HG03571 (cell line): ENCODE data around the gene GET4.
"Not testable (repeated sequence)": the region's sequence is repeated elsewhere in the genome, so short reads cannot be mapped to it uniquely, and the experiment has no call there.

Source experiments
- ATAC-seq: cut with Tn5 transposase; IDR thresholded peaks from one replicate; pipeline ENCODE4 v1.9.1; 2021; ENCODE audit not compliant: unreplicated experiment

The GET4 gene

DNA sequence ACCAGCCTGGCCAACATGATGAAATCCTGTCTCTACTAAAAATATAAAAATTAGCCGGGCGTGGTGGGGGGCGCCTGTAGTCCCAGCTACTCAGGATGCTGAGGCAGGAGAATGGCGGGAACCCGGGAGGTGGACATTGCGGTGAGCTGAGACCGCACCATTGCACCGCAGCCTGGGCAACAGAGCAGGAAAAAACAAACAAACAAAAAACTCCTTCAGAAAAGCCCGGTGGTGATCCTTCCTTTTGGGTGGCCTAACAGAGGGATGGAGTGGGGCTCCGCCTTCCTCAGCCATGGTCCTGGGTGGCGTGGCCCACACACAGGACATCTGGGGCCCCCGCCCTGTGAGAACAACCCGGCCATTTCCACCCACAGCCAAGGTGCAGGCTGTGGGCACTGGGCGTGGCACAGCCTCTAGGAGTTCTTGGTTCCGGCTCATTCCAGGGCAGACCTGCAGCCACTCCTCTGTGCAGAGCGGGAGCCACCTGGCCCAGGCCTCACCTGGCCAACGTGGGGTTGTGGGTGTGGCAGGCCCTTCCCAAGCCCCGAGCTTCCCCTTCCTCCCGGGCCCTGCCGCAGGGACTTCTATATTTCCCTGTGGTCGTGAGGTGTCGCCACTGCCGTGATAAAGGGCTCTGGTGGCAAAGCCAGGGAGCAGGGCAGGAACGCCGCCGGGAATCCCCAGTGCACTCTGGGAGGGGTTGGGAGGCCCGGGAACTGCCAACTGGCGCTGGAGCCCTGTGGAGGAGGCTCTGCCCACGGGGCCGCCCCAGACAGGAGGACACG is 37.6 kb downstream of the GET4 start:
- ATAC-seq, result no peak

DNA sequence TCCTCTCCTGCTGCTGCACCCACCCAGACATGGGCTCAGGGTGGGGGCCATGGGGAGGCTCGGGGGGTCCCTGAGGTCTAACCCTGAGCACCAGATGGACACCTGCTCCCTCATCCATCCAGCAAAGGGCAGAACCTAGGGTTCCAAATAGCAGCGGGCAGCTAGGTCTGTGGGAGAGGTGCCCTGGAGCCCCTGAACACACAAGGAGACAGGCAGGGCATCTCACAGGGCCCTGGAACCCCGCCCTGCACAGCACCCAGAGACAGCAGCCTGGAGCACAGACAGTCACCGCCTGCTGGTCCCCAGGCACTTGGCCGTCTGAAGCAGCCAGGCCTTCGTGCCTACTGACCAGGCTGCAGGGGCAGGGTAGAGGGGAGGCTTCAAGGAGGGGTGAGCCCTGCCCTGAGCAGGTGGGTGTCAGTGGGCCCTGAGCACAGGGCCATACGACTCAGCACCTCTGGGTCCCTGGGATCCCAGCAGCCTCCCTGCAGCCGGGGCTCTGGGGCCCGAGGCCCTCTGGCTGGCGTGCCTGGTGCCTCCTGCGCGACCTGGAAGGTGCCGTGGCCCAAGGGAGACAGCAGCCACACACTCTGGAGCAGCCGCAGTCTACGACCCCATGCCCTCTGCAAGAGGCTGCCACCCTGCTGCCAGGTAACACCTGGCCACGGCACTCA is 38.3 kb downstream of the GET4 start:
- ATAC-seq, result no peak

GRCh38 chr7:915291-916218 is 39.2 kb downstream of the GET4 start:
- no peak for ATAC-seq

- ATAC-seq, result no peak
These were observed 40.1 kb downstream of the GET4 start for GRCh38 chr7:916291-916941.

- no peak for ATAC-seq
These were observed 41.1 kb downstream of the GET4 start for GRCh38 chr7:917255-918117.

- no peak for ATAC-seq
These were observed 41.7 kb downstream of the GET4 start for GRCh38 chr7:918118-918425.

DNA sequence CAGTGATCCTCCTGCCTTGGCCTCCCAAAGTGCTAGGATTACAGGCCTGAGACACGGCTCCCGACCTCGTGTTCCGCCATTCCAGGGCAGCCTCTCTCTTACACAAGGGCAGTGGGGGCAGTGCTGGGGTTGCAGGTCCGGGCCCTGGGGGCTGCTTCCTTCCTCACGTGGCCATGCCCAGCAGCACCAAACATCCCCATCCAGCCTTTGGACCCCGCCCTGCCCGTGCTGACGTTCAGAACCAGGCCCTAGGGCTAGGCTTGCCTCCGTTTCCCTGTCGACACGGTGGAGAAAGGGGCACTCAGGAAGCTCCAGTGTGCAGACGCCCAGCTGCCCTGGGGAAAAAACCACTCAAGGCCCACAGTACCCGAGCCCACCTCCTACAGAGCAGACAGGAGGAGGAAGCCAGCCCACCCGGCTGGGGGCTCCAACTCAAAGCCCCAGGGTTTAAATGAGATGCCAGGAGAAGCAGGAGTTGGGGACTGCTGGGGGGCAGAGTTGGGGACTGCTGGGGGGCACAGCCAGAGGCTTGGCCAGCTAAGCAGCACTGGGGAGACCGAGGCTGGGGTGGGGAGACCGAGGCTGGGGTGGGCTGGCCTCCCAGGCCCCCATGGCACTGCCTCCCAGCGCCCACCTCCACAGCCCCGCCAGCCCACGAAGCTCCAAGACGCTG is 42.2 kb downstream of the GET4 start:
- no peak for ATAC-seq

DNA sequence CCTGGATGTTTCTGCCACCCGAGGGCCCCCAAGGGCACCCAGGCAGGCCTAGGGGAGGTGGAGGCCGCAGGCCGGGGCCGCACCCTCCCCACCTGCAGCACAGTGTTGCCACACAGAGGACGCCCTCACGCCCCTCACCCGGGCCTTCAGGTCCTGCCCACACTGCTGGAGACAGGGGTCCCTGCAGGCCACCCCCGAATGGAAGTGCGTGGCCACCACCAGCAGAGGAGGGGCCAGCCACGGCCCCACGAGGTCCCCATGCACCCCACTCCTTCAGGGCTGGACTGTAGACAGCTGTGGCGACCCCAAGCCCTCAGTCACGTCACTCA is 42.7 kb downstream of the GET4 start:
- ATAC-seq, result no peak

- ATAC-seq, result no peak
These were observed 43.6 kb downstream of the GET4 start for GRCh38 chr7:919924-920341.

DNA sequence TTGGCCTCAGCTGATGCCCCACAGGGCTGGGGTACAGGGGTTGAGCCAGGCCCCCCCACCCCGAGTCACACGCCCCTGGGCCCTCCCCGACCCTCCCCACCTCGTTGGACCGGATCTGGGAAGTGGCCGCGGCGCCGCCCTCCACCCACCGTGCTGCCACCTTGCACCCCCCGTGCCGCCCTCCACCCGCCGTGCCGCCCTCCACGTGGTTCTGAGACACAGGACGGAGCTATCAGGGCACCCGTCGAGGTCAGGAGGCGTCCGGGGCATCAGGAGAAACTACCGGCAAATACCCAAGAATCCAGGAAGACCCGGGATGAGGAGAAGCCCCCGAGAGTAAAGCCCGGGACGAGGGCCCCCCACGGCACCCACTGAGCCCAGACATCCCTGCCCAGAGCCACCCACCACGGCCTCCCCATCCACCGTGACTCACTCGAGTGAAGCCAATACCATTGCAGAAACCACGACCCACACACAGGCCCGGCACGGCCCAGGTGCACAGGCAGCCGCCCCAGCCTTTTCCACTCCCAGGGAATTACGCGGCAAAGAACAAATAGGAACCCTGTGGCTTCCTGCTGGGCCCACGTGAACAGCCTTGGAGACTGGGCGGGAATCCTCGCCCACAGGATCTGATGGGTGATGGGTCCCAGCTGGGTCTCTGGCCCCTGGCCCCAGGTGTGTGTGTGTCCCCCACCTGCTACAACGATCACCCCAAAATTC is 44.2 kb downstream of the GET4 start:
- ATAC-seq, result no peak

DNA sequence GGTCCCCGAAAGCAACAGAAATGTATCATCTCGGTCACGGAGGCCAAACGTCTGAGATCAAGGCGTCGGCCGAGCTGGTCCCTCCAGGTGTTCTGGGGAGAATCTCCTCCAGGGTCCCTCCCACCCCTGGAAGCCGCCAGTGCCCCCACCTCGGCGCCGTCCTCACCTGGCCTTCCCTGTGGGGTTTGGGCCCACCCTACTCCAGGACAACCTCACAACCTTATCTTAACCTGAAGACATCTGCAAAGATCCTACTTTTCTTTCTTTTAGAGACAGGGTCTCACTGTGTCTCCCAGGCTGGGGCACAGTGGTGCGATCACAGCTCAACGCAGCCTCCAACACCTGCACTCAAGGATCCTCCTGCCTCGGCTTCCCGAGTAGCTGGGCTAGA is 44.7 kb downstream of the GET4 start:
- ATAC-seq, result no peak

GRCh38 chr7:921581-922333 is 45.4 kb downstream of the GET4 start:
- no peak for ATAC-seq

GRCh38 chr7:922334-923107 is 46.2 kb downstream of the GET4 start:
- ATAC-seq, result no peak

DNA sequence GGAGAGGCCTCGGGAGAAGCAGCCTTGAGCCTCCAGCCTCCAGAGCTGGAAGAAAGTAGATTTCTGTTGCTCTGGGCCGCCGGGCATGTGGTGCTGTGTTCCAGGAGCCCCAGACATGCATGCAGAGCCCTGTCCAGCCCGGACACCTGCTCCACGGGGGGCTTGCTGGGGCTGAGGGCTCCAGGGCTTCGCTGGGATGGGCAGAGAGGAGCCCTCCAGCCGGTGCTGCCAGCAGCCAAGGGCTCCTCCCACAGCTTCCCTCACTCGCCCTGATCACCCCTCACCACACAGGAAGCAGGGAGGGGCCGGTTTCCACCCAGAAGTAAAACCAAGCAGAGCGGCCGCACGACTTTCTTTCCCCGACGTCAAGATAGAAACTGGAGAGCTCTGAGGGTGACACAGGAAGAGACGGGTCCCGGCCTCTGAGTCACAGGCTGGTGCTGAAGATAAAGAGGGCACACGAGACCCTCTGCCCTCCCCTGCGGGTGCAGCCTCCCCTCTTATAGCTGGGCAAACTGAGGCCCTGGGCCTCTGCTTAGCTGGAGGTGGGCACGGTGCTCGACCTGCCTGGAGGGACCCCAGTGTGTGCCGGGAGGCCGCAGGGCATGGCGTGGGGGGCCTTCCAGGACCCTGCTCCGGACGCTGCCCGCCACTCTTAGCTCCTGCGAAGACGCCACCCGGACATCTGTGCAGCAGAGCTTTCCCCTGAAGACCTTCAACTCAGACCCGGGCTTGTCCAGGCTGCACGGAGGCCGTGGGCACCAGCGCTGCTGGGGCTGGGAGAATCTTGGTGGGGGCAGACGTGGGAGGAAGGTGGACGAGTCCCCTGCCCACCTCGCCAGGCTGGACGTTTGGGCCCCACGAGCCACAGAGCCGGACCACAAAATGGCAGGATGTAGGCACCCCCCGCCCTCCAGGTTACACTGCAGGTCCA is 47.0 kb downstream of the GET4 start:
- peak; percentile 71 for ATAC-seq

DNA sequence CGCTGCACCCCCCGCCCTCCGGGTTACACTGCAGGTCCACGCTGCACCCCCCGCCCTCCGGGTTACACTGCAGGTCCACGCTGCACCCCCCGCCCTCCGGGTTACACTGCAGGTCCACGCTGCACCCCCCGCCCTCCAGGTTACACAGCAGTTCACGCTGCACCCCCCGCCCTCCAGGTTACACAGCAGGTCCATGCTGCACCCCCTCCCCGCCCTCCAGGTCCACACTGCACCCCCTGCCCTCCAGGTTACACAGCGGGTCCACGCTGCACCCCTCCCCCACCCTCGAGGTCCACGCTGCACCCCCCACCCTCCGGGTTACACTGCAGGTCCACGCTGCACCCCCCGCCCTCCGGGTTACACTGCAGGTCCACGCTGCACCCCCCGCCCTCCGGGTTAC is 47.7 kb downstream of the GET4 start:
- ATAC-seq, result not testable (repeated sequence)

GRCh38 chr7:924541-925231 is 48.3 kb downstream of the GET4 start:
- ATAC-seq, result peak; percentile 41
